Fibroblast of the conjunctiva (primary cell): Measurements from ENCODE around the gene OR51S1.
"Not testable (repeated sequence)": the region's sequence is repeated elsewhere in the genome, so short reads cannot be mapped to it uniquely, and the experiment has no call there.

Experiments
- DNase-seq: peaks from one replicate; pipeline ENCODE4 v3.0.0-alpha.2; 2010; ENCODE audit warnings: low read depth

Gene OR51S1

DNA sequence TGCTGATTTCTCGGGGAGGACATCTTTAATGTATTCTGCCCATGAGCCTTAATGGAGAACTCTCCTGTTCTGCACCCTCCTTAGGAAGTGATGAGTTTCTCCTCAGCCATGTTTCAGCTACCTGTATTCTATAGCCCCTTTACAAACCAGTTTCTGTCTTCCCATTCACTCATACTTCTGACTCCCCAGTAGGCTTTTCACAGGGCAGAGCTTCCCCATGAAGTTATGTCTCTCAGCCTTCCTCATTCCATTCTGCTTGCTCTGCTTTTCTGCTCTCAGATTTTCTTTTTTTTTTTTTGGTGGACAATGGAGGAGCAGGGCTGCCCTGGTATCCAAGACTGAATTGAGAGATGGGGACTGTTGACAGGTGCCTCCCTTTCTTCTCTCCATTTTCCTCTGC is 40.5 kb downstream of the OR51S1 start:
- DNase-seq: no peak

DNA sequence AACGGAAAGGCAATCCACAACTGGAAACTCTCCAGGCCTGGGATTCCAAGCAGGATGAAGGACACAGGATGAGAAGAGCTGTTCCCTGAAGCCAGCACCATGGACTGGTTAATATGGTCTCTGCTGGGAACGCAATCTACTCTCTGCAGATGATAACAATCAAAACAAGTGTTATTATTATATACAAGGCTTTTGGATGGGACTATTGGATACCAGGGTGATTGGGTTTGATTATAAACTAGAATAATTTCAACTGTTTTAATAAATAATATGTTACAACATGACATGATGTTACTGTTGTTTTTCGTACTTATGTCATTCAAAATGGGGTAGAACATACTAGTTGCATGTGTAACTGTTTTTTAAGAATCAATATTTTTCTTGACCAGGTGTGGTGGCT is 44.7 kb downstream of the OR51S1 start, which contains the start of gene OR52R1:
Gene OR52R1, minus strand, starts transcription at position 101 of the 400 bp plus-strand sequence. Its CDS starts 0 bp downstream, at position 101.
- no peak for DNase-seq

GRCh38 chr11:4801316-4801715 is 47.7 kb downstream of the OR51S1 start:
- DNase-seq: not testable (repeated sequence)

- no peak for DNase-seq
Measured at GRCh38 chr11:4798427-4799183, 50.4 kb downstream of the OR51S1 start.
